ENCODE data around the gene RAE1.

RAE1 gene

GRCh38 chr20:57398231-57398821 is 47.3 kb downstream of the RAE1 start:
- H3K36me3 ChIP-seq (ENCODE audit: insufficient read depth, low read length), result peaks cover 74% of the 10 kb centered on the region
- peak overlapping the region; percentile 75 for H3K9ac ChIP-seq (ENCODE audit: low read length)
- H3K27me3 ChIP-seq (ENCODE audit: control insufficient read depth in 1 of 2, insufficient read depth in 2 of 2, low read length in 2 of 2), result no peaks in the 10 kb centered on the region
- peak overlapping the region in 1 of 2 donors; percentile 48 for H3K4me3 ChIP-seq (ENCODE audit: low read depth in 1 of 2, low read length in 2 of 2)
- H3K27ac ChIP-seq (ENCODE audit: low read depth, low read length), result peak overlapping the region; percentile 94
- H3K4me1 ChIP-seq (ENCODE audit: insufficient read depth, low read length), result peaks cover 100% of the 10 kb centered on the region
- H3K9me3 ChIP-seq (ENCODE audit: low read length), result no peaks in the 10 kb centered on the region

- peaks cover 73% of the 10 kb centered on the region for H3K36me3 ChIP-seq (ENCODE audit: insufficient read depth, low read length)
- H3K27me3 ChIP-seq (ENCODE audit: control insufficient read depth in 1 of 2, insufficient read depth in 2 of 2, low read length in 2 of 2), result no peaks in the 10 kb centered on the region
- H3K9ac ChIP-seq (ENCODE audit: low read length), result peak overlapping the region; percentile 75
- peak overlapping the region; percentile 0 to 48 for H3K4me3 ChIP-seq (ENCODE audit: low read depth in 1 of 2, low read length in 2 of 2)
- H3K27ac ChIP-seq (ENCODE audit: low read depth, low read length), result peak overlapping the region; percentile 79
- peaks cover 100% of the 10 kb centered on the region for H3K4me1 ChIP-seq (ENCODE audit: insufficient read depth, low read length)
- no peaks in the 10 kb centered on the region for H3K9me3 ChIP-seq (ENCODE audit: low read length)
Observed at GRCh38 chr20:57398901-57399535, 48.0 kb downstream of the RAE1 start.

DNA sequence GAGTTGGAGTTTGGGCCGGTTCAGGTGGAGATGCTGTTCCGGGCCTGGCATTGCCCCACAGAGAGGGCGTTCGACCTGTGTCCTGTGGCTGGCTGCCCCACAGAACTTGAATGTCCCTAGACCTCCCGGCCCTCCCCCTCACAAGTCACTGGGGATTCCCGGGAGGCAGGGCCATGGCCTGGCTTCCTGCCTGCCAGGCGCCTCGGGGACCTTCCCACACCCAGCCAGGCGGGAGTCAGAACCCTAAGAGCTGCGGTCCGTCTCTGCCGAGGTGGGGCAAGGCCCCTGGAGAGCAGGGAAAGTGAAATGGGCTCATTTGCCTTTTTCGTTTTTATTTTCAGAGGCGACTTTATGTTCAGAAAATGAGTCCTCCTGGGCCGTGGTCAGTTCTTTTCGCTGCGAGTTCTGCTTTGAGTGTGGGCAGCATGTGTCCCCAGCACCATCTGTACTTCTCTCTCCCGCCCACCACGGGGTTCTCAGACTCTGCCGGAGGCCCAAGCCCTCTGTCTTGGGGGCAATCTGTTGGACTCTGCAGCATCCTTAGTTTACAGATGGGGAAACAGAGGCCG is 48.6 kb downstream of the RAE1 start:
- H3K36me3 ChIP-seq (ENCODE audit: insufficient read depth, low read length), result peaks cover 78% of the 10 kb centered on the region
- no peaks in the 10 kb centered on the region for H3K27me3 ChIP-seq (ENCODE audit: control insufficient read depth in 1 of 2, insufficient read depth in 2 of 2, low read length in 2 of 2)
- peaks cover 96% of the 10 kb centered on the region for H3K4me1 ChIP-seq (ENCODE audit: insufficient read depth, low read length)
- peak overlapping the region; percentile 13 for H3K9ac ChIP-seq (ENCODE audit: low read length)
- H3K9me3 ChIP-seq (ENCODE audit: low read length), result no peaks in the 10 kb centered on the region
- H3K4me3 ChIP-seq (ENCODE audit: low read depth in 1 of 2, low read length in 2 of 2), result peak overlapping the region in 1 of 2 donors; percentile 29
- H3K27ac ChIP-seq (ENCODE audit: low read depth, low read length), result peak overlapping the region; percentile 79

- Histone ChIP-seq H3K4me1 (ENCODE audit: insufficient read depth, low read length) (peaks cover 93% of the 10 kb centered on the region), H3K36me3 (ENCODE audit: insufficient read depth, low read length) (peaks cover 80% of the 10 kb centered on the region), H3K27ac (ENCODE audit: low read depth, low read length) (peak overlapping the region; percentile 79), H3K9ac (ENCODE audit: low read length) (peak overlapping the region; percentile 13), H3K9me3 (ENCODE audit: low read length) (no peaks in the 10 kb centered on the region), H3K4me3 (ENCODE audit: low read depth in 1 of 2, low read length in 2 of 2) (peak overlapping the region in 1 of 2 donors; percentile 29), H3K27me3 (ENCODE audit: control insufficient read depth in 1 of 2, insufficient read depth in 2 of 2, low read length in 2 of 2) (no peaks in the 10 kb centered on the region)
Observed at GRCh38 chr20:57400231-57400701, 49.2 kb downstream of the RAE1 start.

- H3K9me3 ChIP-seq (ENCODE audit: low read length), result no peaks in the 10 kb centered on the region
- peaks cover 90% of the 10 kb centered on the region for H3K4me1 ChIP-seq (ENCODE audit: insufficient read depth, low read length)
- peak overlapping the region; percentile 13 for H3K9ac ChIP-seq (ENCODE audit: low read length)
- peak overlapping the region; percentile 79 for H3K27ac ChIP-seq (ENCODE audit: low read depth, low read length)
- peaks cover 79% of the 10 kb centered on the region for H3K36me3 ChIP-seq (ENCODE audit: insufficient read depth, low read length)
- peak overlapping the region in 1 of 2 donors; percentile 29 for H3K4me3 ChIP-seq (ENCODE audit: low read depth in 1 of 2, low read length in 2 of 2)
- no peaks in the 10 kb centered on the region for H3K27me3 ChIP-seq (ENCODE audit: control insufficient read depth in 1 of 2, insufficient read depth in 2 of 2, low read length in 2 of 2)
Observed at GRCh38 chr20:57400821-57401564, 49.9 kb downstream of the RAE1 start.

DNA sequence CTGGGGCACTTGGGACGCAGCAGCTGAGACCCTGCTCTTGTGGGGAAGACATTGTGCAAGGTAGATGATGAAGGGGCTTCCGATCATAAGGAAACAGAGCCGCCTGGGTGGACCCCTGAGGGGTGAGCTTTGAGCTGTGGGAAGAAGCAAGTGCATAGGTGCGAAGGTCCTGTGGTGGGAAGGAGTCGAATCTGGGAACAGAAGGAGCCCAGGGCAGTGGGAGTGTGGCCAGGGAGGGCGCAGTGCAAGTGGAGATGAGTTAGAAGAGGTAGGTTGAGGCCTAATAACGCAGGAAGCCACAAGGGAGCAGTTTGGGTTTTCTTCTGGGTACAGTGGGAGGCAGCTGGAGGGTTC is 50.5 kb downstream of the RAE1 start:
- Histone ChIP-seq H3K27me3 (ENCODE audit: control insufficient read depth in 1 of 2, insufficient read depth in 2 of 2, low read length in 2 of 2) (no peaks in the 10 kb centered on the region), H3K36me3 (ENCODE audit: insufficient read depth, low read length) (peaks cover 79% of the 10 kb centered on the region), H3K4me1 (ENCODE audit: insufficient read depth, low read length) (peaks cover 85% of the 10 kb centered on the region), H3K4me3 (ENCODE audit: low read depth in 1 of 2, low read length in 2 of 2) (no peak overlapping the region), H3K9me3 (ENCODE audit: low read length) (no peaks in the 10 kb centered on the region), H3K27ac (ENCODE audit: low read depth, low read length) (peak overlapping the region; percentile 79), H3K9ac (ENCODE audit: low read length) (no peak overlapping the region)

DNA sequence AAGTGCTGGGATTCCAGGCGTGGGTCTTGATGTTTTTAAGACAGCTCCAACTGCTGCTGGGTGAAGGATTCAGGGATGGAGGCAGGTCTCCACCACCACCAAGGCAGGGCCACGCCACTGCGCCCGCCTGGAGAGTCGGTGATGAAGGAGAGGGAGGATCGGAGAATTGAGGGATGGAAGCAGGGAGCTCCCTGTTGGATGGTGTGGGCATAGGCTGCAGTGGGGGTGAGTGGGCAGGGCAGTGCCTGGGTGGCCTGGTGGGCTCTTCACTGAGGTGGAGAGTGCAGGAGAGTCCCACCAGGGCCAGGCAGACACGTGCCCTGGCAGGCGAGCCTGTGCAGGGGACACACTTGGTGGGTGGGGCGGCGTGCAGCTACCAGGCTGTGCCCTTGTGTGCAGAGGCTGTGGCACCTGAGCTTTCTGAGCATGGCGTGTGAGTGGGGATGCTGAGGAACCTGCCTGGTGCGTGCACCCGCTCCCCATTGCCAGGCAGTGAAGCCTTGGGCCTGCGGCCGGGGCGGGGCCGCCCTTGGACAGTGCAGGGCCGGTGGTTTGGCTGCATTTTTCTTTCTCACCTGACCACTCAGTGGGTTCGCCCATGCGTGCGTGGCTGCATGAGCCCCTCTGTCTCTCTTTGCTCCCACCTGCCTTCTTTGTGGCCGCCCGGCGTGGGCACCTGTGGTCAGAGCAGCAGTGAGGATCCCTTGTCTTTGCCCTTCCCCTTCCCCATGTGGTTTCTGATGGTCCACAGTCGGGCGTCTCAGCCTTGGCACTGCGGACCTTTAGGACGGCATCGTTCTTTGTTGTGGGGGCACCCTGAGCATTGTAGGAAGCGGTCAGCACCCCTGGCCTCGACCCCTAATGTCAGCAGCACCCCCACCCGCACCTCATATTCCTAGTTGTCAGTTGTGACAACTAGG is 51.4 kb downstream of the RAE1 start:
- peak overlapping the region; percentile 12 for H3K27ac ChIP-seq (ENCODE audit: low read depth, low read length)

GRCh38 chr20:57403216-57403615 is 52.2 kb downstream of the RAE1 start:
- H3K4me1 ChIP-seq (ENCODE audit: insufficient read depth, low read length), result peaks cover 73% of the 10 kb centered on the region
- H3K27me3 ChIP-seq (ENCODE audit: control insufficient read depth in 1 of 2, insufficient read depth in 2 of 2, low read length in 2 of 2), result no peaks in the 10 kb centered on the region
- H3K9ac ChIP-seq (ENCODE audit: low read length), result peak overlapping the region; percentile 20
- peaks cover 70% of the 10 kb centered on the region for H3K36me3 ChIP-seq (ENCODE audit: insufficient read depth, low read length)
- no peaks in the 10 kb centered on the region for H3K9me3 ChIP-seq (ENCODE audit: low read length)
- H3K4me3 ChIP-seq (ENCODE audit: low read depth in 1 of 2, low read length in 2 of 2), result no peak overlapping the region
- H3K27ac ChIP-seq (ENCODE audit: low read depth, low read length), result peak overlapping the region; percentile 31

More for the DNA sequence above, 51.4 kb downstream of the RAE1 start:
- Histone ChIP-seq H3K4me3 (ENCODE audit: low read depth in 1 of 2, low read length in 2 of 2) (no peak overlapping the region), H3K4me1 (ENCODE audit: insufficient read depth, low read length) (peaks cover 75% of the 10 kb centered on the region), H3K9me3 (ENCODE audit: low read length) (no peaks in the 10 kb centered on the region), H3K27me3 (ENCODE audit: control insufficient read depth in 1 of 2, insufficient read depth in 2 of 2, low read length in 2 of 2) (no peaks in the 10 kb centered on the region), H3K9ac (ENCODE audit: low read length) (peak overlapping the region; percentile 20), H3K36me3 (ENCODE audit: insufficient read depth, low read length) (peaks cover 70% of the 10 kb centered on the region)

DNA sequence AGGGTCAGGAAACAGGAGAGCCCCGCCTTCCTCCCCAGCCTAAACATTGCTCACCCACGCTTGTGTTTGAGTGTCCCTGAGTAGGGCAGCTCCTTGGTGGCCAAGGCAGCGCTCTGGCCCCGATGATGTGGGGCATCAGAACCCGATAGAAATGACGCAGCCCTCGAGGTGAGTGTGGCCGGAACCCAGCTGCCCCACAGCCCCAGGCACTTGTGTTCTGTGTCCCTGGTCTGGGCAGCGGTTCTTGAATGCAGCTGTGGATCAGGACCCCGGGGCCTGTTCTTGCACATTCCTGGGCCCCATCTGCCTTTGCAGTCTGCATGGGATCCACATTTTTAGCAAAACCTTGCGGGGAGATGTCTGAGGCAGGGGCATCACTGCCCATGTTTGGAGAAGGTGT is 53.0 kb downstream of the RAE1 start:
- no peaks in the 10 kb centered on the region for H3K27me3 ChIP-seq (ENCODE audit: control insufficient read depth in 1 of 2, insufficient read depth in 2 of 2, low read length in 2 of 2)
- no peaks in the 10 kb centered on the region for H3K9me3 ChIP-seq (ENCODE audit: low read length)
- peak overlapping the region; percentile 47 for H3K27ac ChIP-seq (ENCODE audit: low read depth, low read length)
- H3K9ac ChIP-seq (ENCODE audit: low read length), result no peak overlapping the region
- H3K4me3 ChIP-seq (ENCODE audit: low read depth in 1 of 2, low read length in 2 of 2), result no peak overlapping the region
- peaks cover 73% of the 10 kb centered on the region for H3K36me3 ChIP-seq (ENCODE audit: insufficient read depth, low read length)
- H3K4me1 ChIP-seq (ENCODE audit: insufficient read depth, low read length), result peaks cover 73% of the 10 kb centered on the region

- no peak overlapping the region for H3K9ac ChIP-seq (ENCODE audit: low read length)
- peaks cover 73% of the 10 kb centered on the region for H3K4me1 ChIP-seq (ENCODE audit: insufficient read depth, low read length)
- peak overlapping the region; percentile 47 for H3K27ac ChIP-seq (ENCODE audit: low read depth, low read length)
- no peaks in the 10 kb centered on the region for H3K27me3 ChIP-seq (ENCODE audit: control insufficient read depth in 1 of 2, insufficient read depth in 2 of 2, low read length in 2 of 2)
- H3K4me3 ChIP-seq (ENCODE audit: low read depth in 1 of 2, low read length in 2 of 2), result no peak overlapping the region
- no peaks in the 10 kb centered on the region for H3K9me3 ChIP-seq (ENCODE audit: low read length)
- H3K36me3 ChIP-seq (ENCODE audit: insufficient read depth, low read length), result peaks cover 70% of the 10 kb centered on the region
Observed at GRCh38 chr20:57404419-57405072, 53.5 kb downstream of the RAE1 start.
